Measurements from ENCODE around the gene RPA3. TPM values are rescaled to one million over a fixed set of nuclear protein-coding genes. Genes with fewer than 3 reads are reported as not detected.

The RPA3 gene
- total and polyA plus RNA-seq, 2 of the 13 experiments (the other 11 are each of a cell fraction or from before 2014, with no cell fraction given): 38.3 to 154 TPM

DNA sequence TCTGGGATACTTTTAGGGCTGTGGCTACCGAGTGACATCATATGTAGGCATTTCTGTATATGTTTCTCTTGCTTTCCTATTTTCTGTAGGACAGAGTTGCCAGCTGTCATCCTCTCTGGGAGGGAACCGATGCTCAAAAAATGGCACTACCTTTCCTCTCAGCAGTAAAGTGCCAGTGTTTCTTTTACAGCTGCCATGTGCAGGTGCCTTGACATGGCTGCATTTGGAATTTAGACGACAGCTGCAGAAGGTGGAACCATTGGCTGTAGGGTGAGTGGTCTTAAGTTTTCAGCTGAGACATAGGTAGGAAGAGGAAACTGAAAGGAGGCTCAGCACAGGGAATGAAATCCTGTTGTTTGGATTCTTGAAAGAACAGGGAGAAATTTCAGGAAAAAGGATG is 20.2 kb upstream of the RPA3 start:
- no peaks in the 10 kb centered on the region for H3K79me2 ChIP-seq (ENCODE audit: insufficient read depth, low read length)
- no peak for ATAC-seq

More for the DNA sequence above, 20.2 kb upstream of the RPA3 start:
- Histone ChIP-seq H2AFZ (ENCODE audit: low read length) (no peak overlapping the region), H3K4me2 (ENCODE audit: low read depth, low read length) (no peak overlapping the region), H3K27ac (ENCODE audit: extremely low read length, insufficient read depth, low read length) (no peak overlapping the region), H3K27me3 (ENCODE audit: control insufficient read depth in 1 of 2, insufficient read depth in 2 of 2, low read length in 2 of 2) (no peaks in the 10 kb centered on the region; a peak in 1 of 5 replicates), H3K4me1 (ENCODE audit: insufficient read depth, low read length) (peaks cover 31% of the 10 kb centered on the region), H3K36me3 (replicated peaks in 1 of 2; ENCODE audit: control insufficient read depth in 1 of 2, insufficient read depth in 2 of 2, low read length in 2 of 2) (no peaks in the 10 kb centered on the region), H3K4me3 (replicated peaks in 1 of 3; ENCODE audit: insufficient read depth in 1 of 3, low read depth in 2 of 3, low read length in 3 of 3) (no peak overlapping the region), H4K20me1 (ENCODE audit: insufficient read depth, low read length) (no peaks in the 10 kb centered on the region), H3K9ac (ENCODE audit: insufficient read depth, low read depth, low read length) (no peak overlapping the region), H3K9me3 (ENCODE audit: low read length) (no peaks in the 10 kb centered on the region)
- intact Hi-C loops (cut with micrococcal nuclease; ENCODE audit: unreplicated experiment): no loop called here
- FAIRE-seq (no peak), DNase-seq (ENCODE audit: low spot score) (no peak)
- CTCF ChIA-PET (ENCODE audit: low intra/inter-chr PET ratio, low total read pairs): no interaction called here
- TF ChIP-seq KLF13 (CRISPR knock-in tag; IDR thresholded peaks at IDR 0.05) (no peak), ZNF207 (IDR thresholded peaks at IDR 0.05; ENCODE audit: borderline replicate concordance) (no peak), SMAD1 (CRISPR knock-in tag; IDR thresholded peaks at IDR 0.05; ENCODE audit: borderline replicate concordance, low read depth) (no peak), ZNF20 (CRISPR knock-in tag; IDR thresholded peaks at IDR 0.05) (no peak), ZNF496 (CRISPR knock-in tag; IDR thresholded peaks at IDR 0.05; ENCODE audit: insufficient replicate concordance) (no peak), HOXA5 (CRISPR knock-in tag; IDR thresholded peaks at IDR 0.05) (no peak), HCFC1 (IDR thresholded peaks at IDR 0.05; ENCODE audit: low read depth, low read length) (no peak), SSRP1 (CRISPR knock-in tag; IDR thresholded peaks at IDR 0.05) (no peak), ZNF878 (CRISPR knock-in tag; IDR thresholded peaks at IDR 0.05) (no peak), ZNF350 (CRISPR knock-in tag; IDR thresholded peaks at IDR 0.05; ENCODE audit: borderline replicate concordance, low read depth) (no peak), MIER3 (CRISPR knock-in tag; IDR thresholded peaks at IDR 0.05; ENCODE audit: borderline replicate concordance) (no peak), HNF4A (CRISPR knock-in tag; IDR thresholded peaks at IDR 0.05) (no peak), ZNF441 (CRISPR knock-in tag; IDR thresholded peaks at IDR 0.05; ENCODE audit: borderline replicate concordance) (no peak)
- TF ChIP-seq, protein P1, sequence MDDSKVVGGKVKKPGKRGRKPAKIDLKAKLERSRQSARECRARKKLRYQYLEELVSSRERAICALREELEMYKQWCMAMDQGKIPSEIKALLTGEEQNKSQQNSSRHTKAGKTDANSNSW (CRISPR knock-in tag; IDR thresholded peaks at IDR 0.05; ENCODE audit: borderline replicate concordance): no peak
- TF ChIP-seq, protein P2, sequence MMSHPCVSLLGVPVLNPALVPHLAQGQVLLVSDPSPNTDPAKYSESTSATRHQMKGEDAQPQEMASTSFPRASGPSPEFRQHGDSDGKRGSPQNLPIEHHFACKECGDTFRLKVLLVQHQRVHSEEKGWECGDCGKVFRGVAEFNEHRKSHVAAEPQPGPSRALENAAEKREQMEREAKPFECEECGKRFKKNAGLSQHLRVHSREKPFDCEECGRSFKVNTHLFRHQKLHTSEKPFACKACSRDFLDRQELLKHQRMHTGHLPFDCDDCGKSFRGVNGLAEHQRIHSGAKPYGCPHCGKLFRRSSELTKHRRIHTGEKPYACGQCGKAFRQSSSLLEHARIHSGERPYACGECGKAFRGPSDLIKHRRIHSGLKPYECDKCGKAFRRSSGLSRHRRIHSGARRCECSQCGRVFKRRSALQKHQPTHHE (CRISPR knock-in tag; IDR thresholded peaks at IDR 0.05; ENCODE audit: borderline replicate concordance): no peak
- TF ChIP-seq, protein P3, sequence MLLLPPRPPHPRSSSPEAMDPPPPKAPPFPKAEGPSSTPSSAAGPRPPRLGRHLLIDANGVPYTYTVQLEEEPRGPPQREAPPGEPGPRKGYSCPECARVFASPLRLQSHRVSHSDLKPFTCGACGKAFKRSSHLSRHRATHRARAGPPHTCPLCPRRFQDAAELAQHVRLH (CRISPR knock-in tag; IDR thresholded peaks at IDR 0.05; ENCODE audit: borderline replicate concordance, low read depth): no peak
- no TSS peak for BruUV-seq (replicated peaks)
- in situ Hi-C loops (cut with HindIII; ENCODE audit: extremely low pct_ligation_motif_present, low pct_unique_long_range_greater_than_20kb): no loop called here
- WGBS (ENCODE audit: low lambda C conversion rate): 93% methylated on average over 3 of the region's 3 CpGs
- POLR2A ChIA-PET: interaction anchor here (1.8 kb wide), 1 partner anchor 42 kb away, joined by 4 read pairs; no protein-coding TSS in a partner anchor

Measured in HepG2 (cell line).